EH (cell line): Measurements from ENCODE around the gene IL1RAPL1.
A peak's percentile ranks its signal among the peaks of the same experiment; 100 is the strongest.
"Not testable (repeated sequence)": the region's sequence is repeated elsewhere in the genome, so short reads cannot be mapped to it uniquely, and the experiment has no call there.

Source experiments
- DNase-seq: peaks from one replicate; pipeline ENCODE4 v3.0.0-alpha.2; 2015; ENCODE audit warnings: low read depth

Gene IL1RAPL1

GRCh38 chrX:29275928-29276327 lies 688.7 kb downstream of the IL1RAPL1 start:
- no peak for DNase-seq

- DNase-seq: no peak
These were observed 694.0 kb downstream of the IL1RAPL1 start for GRCh38 chrX:29281078-29281742.

GRCh38 chrX:29285664-29286063 lies 698.4 kb downstream of the IL1RAPL1 start:
- DNase-seq: no peak

DNA sequence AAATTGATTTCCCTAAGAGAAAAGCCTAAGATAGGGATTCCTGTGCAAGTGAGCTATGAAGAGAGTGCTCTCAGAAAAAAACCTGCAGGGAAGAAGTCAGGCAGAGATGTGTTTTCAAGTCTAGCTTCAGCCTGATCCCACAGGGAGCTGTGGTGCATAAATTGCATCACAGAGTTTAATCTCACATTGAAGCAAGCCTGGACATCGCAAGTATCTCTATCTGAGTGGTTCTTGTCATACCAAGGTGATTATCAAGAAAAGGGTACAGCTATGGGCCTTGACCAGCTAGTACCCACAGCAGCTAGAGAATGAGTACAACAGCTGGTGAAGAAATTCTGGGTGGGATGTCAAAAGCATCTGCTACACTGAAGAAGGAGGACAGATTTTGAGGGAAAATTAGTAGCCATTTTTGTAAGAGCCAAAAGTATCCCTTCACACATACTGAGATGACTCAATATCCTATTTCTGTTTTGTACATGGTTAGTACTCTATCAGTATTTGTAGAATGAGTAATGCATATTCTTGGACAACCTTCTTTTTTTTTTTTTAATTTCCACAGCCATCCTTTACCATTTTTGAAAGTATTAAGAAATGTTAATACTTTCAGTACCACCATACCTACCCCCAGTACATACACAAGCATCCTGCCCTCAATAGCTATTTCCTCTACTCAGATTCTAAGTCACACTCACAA lies 708.9 kb downstream of the IL1RAPL1 start:
- DNase-seq: peak; percentile 15

DNA sequence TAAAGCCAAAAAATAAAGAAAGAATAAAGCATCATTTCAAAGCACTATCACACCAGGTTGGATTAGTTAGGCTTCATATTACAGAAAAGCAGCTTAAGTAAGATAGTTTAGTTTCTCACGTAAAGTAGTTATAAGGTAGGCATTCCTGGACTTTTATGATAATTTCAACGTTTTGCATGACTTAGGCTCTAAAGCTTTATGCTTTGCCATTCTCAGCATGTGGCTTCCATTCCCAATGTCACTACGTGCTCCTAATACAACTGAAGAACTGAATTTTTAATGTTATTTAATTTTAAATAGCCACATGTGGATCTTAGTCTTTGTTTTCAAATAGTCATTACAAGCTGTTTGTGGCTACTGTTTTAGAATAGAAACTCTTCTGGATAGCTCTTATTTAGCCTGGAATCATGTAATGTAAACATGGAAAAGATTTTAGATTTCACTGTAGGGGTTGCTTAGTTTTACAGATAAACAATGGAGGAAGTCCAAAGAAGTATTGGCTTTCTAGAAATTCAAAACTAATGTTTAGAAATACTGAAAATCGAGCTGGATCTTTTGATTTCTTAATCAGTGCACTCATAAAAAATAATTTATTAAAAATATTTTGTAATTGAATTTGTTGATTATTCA lies 710.0 kb downstream of the IL1RAPL1 start:
- no peak for DNase-seq

DNA sequence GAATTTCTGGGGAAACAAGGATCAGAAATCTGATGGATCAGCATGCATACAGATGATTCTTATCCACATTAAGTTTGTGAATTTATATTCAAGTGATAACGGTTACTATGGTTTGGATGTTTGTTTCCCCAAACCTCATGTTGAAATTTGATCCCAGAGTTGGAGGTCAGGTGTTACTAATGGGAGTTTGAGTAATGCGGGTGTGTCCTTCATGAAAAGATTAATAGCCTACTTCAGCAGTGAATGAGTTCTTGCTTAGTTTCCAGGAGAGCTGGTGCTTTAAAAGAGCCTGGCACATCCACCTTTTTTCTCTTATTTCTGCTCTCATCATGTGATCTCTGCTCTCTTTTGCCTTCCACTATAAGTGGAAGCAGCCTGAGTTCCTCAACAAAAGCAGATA lies 712.4 kb downstream of the IL1RAPL1 start:
- DNase-seq: no peak

GRCh38 chrX:29308726-29309125 lies 721.5 kb downstream of the IL1RAPL1 start:
- DNase-seq: no peak

- peak; percentile 0 for DNase-seq
These were observed 728.7 kb downstream of the IL1RAPL1 start for GRCh38 chrX:29315931-29316330.

GRCh38 chrX:29318012-29318411 lies 730.8 kb downstream of the IL1RAPL1 start:
- DNase-seq: peak; percentile 48

GRCh38 chrX:29332429-29332828 lies 745.2 kb downstream of the IL1RAPL1 start:
- DNase-seq: not testable (repeated sequence)

- not testable (repeated sequence) for DNase-seq
These were observed 745.8 kb downstream of the IL1RAPL1 start for GRCh38 chrX:29333091-29333490.

DNA sequence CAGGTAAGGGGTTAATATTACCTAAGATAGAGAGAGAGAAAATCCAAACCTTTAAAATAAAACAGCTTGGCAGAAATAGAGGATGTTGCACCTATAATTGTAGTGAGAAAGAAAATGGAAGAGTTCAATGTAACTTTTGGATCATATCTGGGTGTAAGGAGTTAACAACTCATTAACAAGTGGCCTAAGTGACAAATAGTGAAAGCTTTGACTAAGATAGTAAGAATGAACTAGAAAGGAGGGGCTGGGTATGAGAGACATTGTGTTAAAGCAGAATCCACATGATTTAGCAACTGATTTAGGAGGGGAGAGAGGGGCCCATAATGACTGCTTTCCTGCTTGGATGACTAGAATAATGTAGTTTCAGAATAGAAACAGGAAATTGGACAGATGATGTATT lies 761.0 kb downstream of the IL1RAPL1 start:
- no peak for DNase-seq

- DNase-seq: no peak
These were observed 772.0 kb downstream of the IL1RAPL1 start for GRCh38 chrX:29359276-29359675.

- DNase-seq: not testable (repeated sequence)
These were observed 787.5 kb downstream of the IL1RAPL1 start for GRCh38 chrX:29374765-29375164.

DNA sequence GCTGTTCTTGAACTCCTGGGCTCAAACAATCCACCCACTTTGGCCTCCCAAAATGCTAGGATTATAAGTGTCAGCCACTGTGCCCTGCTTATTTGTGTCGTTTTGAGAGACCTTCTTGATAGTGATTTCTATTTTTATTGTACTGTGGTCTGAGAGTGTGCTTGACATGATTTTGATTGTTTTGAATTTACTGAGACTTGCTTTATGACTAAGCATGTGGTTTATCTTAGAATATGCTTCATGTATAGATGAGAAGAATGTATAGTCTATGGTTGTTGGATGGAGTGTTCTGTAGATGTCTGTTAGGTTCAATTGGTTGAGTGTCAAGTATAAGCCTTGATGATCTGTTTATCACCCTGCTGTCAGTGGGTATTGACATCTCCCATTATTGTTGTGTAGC lies 789.3 kb downstream of the IL1RAPL1 start:
- DNase-seq: no peak

GRCh38 chrX:29382811-29383210 lies 795.6 kb downstream of the IL1RAPL1 start:
- no peak for DNase-seq

DNA sequence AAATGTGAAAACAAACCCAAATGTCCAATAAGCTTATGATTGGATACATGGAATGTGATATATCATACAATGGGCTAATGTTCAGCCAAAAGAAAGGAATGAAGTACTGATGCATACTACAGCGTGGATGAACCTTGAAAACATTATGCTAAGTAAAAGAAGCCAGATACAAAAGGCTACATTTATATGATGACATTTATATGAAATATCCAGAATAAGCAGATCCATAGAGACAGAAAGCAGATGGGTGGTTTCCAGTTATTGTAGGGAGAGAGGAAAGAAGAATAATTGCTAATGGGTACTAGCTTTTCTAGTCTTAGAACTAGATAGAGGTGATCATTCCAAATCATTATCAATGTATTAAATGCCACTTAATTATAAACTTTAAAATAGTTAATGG lies 801.3 kb downstream of the IL1RAPL1 start:
- no peak for DNase-seq

DNA sequence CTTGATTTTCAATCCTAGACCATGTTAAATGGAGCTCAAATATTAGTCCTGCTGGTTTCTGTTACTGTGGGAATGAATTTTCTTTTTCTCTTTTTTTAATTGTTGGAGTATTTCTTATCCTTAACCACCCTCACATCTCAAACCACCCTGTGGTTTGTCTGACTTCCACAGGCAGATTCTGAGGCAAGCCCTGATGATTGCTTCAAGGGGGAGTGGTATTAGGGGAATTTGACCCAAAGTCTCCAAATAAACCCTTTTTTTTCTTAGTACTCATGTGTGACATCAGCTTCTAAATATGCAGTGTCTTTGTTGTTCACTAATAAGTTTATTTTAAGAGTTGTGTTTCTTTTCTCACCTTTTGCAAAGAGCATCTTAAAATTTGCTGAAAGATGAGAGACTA lies 810.3 kb downstream of the IL1RAPL1 start:
- DNase-seq: peak; percentile 37

GRCh38 chrX:29407357-29407756 lies 820.1 kb downstream of the IL1RAPL1 start:
- DNase-seq: no peak

DNA sequence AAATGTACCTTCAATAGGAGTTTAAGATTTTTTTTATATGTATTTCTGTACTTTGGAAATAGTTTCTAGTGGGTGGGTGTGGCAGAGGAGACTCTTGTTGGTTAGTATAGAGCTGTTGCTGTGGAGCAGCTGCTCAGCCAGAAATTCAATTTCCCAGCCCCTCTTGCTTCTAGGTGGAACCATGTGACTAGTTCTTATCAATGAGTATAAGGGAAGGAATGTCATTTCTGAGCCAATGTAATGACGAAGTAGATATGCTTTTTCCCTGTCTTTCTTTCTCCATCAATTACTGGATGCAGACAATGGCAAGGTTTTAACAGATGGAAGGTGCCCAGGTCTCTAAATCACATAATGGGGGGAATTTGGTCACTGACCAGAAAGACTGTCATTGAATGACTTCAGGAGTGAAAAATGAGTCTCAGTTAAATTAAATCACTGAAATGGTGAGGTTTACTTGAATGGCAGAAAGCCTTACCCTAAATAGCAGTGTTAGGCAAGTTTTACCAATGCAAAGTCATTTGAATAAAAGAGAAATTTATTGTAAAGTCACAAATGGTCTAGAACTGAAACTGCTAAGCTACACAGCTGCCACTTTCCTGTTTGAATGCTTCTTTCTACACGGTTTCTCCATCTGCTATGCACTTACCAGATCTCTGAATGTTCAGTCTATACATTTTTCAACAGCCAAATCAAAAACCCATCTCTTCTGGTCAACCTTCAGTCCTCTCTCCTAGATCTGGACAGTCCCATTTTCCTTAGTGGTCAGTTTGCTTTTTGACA lies 832.7 kb downstream of the IL1RAPL1 start:
- DNase-seq: no peak

- DNase-seq: no peak
These were observed 834.8 kb downstream of the IL1RAPL1 start for GRCh38 chrX:29422034-29422433.

DNA sequence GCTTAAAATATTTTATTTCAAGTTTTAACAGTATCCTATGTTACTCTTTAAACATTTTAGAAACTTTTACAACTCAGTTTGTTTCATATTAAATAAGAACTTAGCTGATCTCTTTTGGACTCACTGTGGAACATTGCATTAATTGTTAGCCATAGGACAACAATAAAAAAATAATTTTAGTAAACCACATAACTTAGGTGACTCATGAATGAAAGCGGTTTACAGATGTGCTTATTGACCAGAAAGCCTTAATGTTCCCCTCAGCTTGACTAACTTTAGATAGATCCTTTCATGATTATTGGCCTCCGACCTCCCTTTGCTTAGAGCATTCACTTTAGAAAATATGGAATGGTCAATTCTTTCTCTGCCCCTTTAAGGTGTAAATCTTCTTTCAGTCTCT lies 844.6 kb downstream of the IL1RAPL1 start:
- DNase-seq: no peak

DNA sequence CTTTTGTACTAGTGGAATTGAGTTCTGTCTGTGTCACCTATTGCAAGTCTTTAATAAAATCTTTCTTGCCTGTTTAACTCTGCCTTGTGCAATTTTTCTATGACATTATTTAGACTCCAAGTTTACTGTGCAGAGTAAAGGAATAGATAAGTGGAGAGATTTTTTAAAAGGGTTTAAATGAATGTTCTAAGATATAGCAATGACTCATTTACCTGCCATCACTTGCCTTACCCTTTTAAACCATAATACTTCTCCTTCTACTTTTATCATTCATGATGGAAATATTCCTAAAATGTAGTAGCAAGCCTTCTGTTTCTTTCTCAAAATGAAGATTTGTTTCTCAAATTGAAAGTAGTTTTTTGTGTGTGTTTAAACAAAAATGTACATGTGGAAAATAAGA lies 845.3 kb downstream of the IL1RAPL1 start:
- no peak for DNase-seq
